ENCODE data around the gene CCDC88B. TPM values are rescaled to one million over a fixed set of nuclear protein-coding genes. Genes with fewer than 3 reads are reported as not detected.

CCDC88B gene
- total and polyA plus RNA-seq, 9 of the 15 experiments (the other 6 are each of a cell fraction or from before 2014, with no cell fraction given), result 0.13 to 18.1 (median 7.9) TPM

DNA sequence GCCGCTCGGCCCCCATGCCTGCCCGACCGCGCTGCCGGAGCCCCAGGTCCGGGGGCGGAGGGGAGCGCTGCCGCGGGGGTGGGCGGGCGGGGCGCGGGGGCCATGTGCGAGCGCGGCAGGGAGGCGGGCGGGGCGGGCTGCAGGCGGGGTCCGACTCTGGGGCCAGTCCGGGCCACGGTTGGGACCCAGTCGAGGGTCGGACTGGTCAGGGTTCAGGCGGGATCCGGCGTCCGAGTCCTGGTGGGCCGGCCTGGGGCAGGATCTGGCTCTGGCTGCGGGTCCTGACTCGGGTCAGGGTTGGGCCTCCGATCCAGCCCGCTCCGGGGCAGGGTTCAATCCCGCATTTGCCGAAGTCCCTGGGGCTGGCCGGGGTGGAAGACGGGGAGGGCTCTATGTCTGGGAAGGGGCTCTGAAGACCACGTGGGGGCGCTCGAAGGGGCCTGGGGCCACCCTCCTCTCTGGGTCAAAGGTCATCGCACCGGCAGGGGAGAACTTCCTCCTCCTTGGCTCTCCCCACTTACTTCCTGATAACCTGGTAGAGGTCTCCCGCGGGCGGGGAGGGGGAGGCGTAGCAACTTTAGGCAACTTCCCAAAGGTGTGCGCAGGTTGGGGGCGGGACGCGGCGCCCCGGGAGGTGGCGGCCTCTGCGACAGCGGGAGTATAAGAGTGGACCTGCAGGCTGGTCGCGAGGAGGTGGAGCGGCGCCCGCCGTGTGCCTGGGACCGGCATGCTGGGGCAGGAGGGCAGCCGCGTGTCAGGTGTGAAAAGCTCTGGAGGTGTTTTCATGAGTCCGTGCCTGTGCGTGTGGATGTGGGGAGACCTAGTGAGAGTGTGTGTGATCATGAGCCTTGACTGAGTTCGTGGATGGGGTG, 34.1 kb upstream of the CCDC88B start (continued):
- TF ChIP-seq, protein P1, sequence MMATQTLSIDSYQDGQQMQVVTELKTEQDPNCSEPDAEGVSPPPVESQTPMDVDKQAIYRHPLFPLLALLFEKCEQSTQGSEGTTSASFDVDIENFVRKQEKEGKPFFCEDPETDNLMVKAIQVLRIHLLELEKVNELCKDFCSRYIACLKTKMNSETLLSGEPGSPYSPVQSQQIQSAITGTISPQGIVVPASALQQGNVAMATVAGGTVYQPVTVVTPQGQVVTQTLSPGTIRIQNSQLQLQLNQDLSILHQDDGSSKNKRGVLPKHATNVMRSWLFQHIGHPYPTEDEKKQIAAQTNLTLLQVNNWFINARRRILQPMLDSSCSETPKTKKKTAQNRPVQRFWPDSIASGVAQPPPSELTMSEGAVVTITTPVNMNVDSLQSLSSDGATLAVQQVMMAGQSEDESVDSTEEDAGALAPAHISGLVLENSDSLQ (IDR thresholded peaks at IDR 0.05), result no peak
- TF ChIP-seq YBX1 (IDR thresholded peaks at IDR 0.05), result no peak
- no peak for TF ChIP-seq HNRNPUL1 (IDR thresholded peaks at IDR 0.05; ENCODE audit: low read length)
- TF ChIP-seq ZNF311 (CRISPR knock-in tag; IDR thresholded peaks at IDR 0.05), result no peak
- no peak for TF ChIP-seq TAF7 (tag; IDR thresholded peaks at IDR 0.05)
- no peak for TF ChIP-seq ZFP36 (IDR thresholded peaks at IDR 0.05; ENCODE audit: low read depth, low read length, partially characterized antibody)
- no peak for TF ChIP-seq STAT5A (IDR thresholded peaks at IDR 0.05; ENCODE audit: borderline replicate concordance, low read length)
- no peak for TF ChIP-seq LEF1 (IDR thresholded peaks at IDR 0.05)
- no peak for TF ChIP-seq ZNF253 (CRISPR knock-in tag; conservative IDR thresholded peaks at IDR 0.05)
- 0 out of 2 replicates have a peak, but pooled peaks have one; percentile 24 for TF ChIP-seq ZNF766 (CRISPR knock-in tag; conservative IDR thresholded peaks at IDR 0.05)
- no peak for TF ChIP-seq HMGN3 (IDR thresholded peaks at IDR 0.05; ENCODE audit: borderline replicate concordance, extremely low read depth, insufficient read length, low read depth, low read length)
- no peak; the same call in 1 of the 2 replicates for TF ChIP-seq ZBTB43 (CRISPR knock-in tag; IDR thresholded peaks at IDR 0.05)
- TF ChIP-seq ZNF41 (CRISPR knock-in tag; conservative IDR thresholded peaks at IDR 0.05), result no peak
- TF ChIP-seq MAFG (tag; conservative IDR thresholded peaks at IDR 0.05), result no peak
- no peak for TF ChIP-seq HMG20B (CRISPR knock-in tag; IDR thresholded peaks at IDR 0.05)
- no peak for TF ChIP-seq THRAP3 (IDR thresholded peaks at IDR 0.05; ENCODE audit: borderline replicate concordance)
- TF ChIP-seq ZBTB1 (CRISPR knock-in tag; IDR thresholded peaks at IDR 0.05; ENCODE audit: borderline replicate concordance, low read depth), result no peak
- TF ChIP-seq SETDB1 (IDR thresholded peaks at IDR 0.05; ENCODE audit: low read length), result no peak
- TF ChIP-seq SRSF3 (IDR thresholded peaks at IDR 0.05; ENCODE audit: insufficient read depth, low read length), result no peak
- no peak for TF ChIP-seq ADNP (tag; IDR thresholded peaks at IDR 0.05)
- no peak for TF ChIP-seq ETS2 (tag; IDR thresholded peaks at IDR 0.05; ENCODE audit: borderline replicate concordance, poor library complexity, severe bottlenecking)
- no peak for TF ChIP-seq MAFF (IDR thresholded peaks at IDR 0.05; ENCODE audit: low read length)
- TF ChIP-seq DMBX1 (CRISPR knock-in tag; IDR thresholded peaks at IDR 0.05; ENCODE audit: borderline replicate concordance), result no peak
- no peak for TF ChIP-seq ZNF76 (CRISPR knock-in tag; IDR thresholded peaks at IDR 0.05; ENCODE audit: borderline replicate concordance)
- TF ChIP-seq NKRF (IDR thresholded peaks at IDR 0.05; ENCODE audit: borderline replicate concordance), result peak; percentile 78
- no peak for TF ChIP-seq TCFL5 (CRISPR knock-in tag; conservative IDR thresholded peaks at IDR 0.05)
